Neural cell (in vitro differentiated cells): ENCODE results near the gene OAS3. TPM values are rescaled to one million over a fixed set of nuclear protein-coding genes. Genes with fewer than 3 reads are reported as not detected.

Experiments used
- H2AFZ ChIP-seq: fragments of 200-600, 300-800 bp; sonication (generic), shearing (Covaris generic); 2 replicates; pipeline ENCODE4 v1.6.0; 2014; ENCODE audit warnings: low read depth, mild to moderate bottlenecking, antibody characterized with exemption, low read length, moderate library complexity
- H3F3A ChIP-seq: fragments of 200-600 bp; shearing (Covaris generic); 2 replicates; pipeline ENCODE4 v1.6.1; 2016; ENCODE audit warnings: mild to moderate bottlenecking, moderate library complexity, mixed read lengths, antibody characterized with exemption, low read length; ENCODE audit not compliant: insufficient read depth, poor library complexity, severe bottlenecking
- H3K27ac ChIP-seq: fragments of 200-600, 300-800 bp; sonication (generic), shearing (Covaris generic); 2 replicates; pipeline ENCODE4 v1.5.1; 2014; ENCODE audit warnings: mild to moderate bottlenecking, low read length, moderate library complexity
- H3K27me3 ChIP-seq: fragments of 300-800, 200-600 bp; sonication (generic), shearing (Covaris generic); 2 replicates; pipeline ENCODE4 v1.6.0; 2014; ENCODE audit warnings: mild to moderate bottlenecking, low read depth, low read length, moderate library complexity; ENCODE audit not compliant: insufficient read depth
- H3K36me3 ChIP-seq: fragments of 300-800, 200-600 bp; sonication (generic), shearing (Covaris generic); 2 replicates; pipeline ENCODE4 v1.5.1; 2014; ENCODE audit warnings: mild to moderate bottlenecking, antibody characterized with exemption, low read length, moderate library complexity; ENCODE audit not compliant: insufficient read depth
- H3K4me2 ChIP-seq: fragments of 300-800, 200-600 bp; sonication (generic), shearing (Covaris generic); 2 replicates; pipeline ENCODE4 v1.6.0; 2014; ENCODE audit warnings: mild to moderate bottlenecking, low read length
- H3K4me3 ChIP-seq: fragments of 300-800, 200-600 bp; sonication (generic), shearing (Covaris generic); 2 replicates; pipeline ENCODE4 v1.5.1; 2014; ENCODE audit warnings: mild to moderate bottlenecking, low read length, moderate library complexity
- H3K79me2 ChIP-seq: fragments of 200-600 bp; shearing (Covaris generic); replicated peaks from 2 replicates; pipeline ENCODE4 v1.6.0; 2014; ENCODE audit warnings: mild to moderate bottlenecking, low read length, moderate library complexity; ENCODE audit not compliant: insufficient read depth
- H3K9ac ChIP-seq: fragments of 300-800, 200-600 bp; sonication (generic), shearing (Covaris generic); 2 replicates; pipeline ENCODE4 v1.6.1; 2016; ENCODE audit warnings: mild to moderate bottlenecking, low read length, mixed read lengths
- H3K9me2 ChIP-seq: fragments of 200-600 bp; shearing (Covaris generic); 2 replicates; pipeline ENCODE4 v1.6.1; 2016; ENCODE audit warnings: mild to moderate bottlenecking, low read length, mixed read lengths; ENCODE audit not compliant: insufficient read depth
- H3K9me3 ChIP-seq: fragments of 200-600, 300-800 bp; sonication (generic), shearing (Covaris generic); 2 replicates; pipeline ENCODE4 v1.6.1; 2016; ENCODE audit warnings: mild to moderate bottlenecking, mixed run types, low read length, moderate library complexity, mixed read lengths
- H4K20me1 ChIP-seq: fragments of 200-600 bp; shearing (Covaris generic); 2 replicates; pipeline ENCODE4 v1.6.1; 2016; ENCODE audit warnings: mild to moderate bottlenecking, mixed run types; ENCODE audit not compliant: insufficient read depth
- EP300 ChIP-seq: fragments of 450-650 bp; conservative IDR thresholded peaks from 2 replicates; pipeline ENCODE4 v1.6.1; 2014; ENCODE audit warnings: antibody characterized with exemption, mild to moderate bottlenecking, moderate library complexity; ENCODE audit not compliant: poor library complexity, severe bottlenecking
- EZH2 ChIP-seq: fragments of 200-600, 300-800 bp; shearing (Covaris generic), sonication (generic); IDR thresholded peaks from 2 replicates; pipeline ENCODE4 v1.6.1; 2014; ENCODE audit warnings: antibody characterized with exemption, low read length, borderline replicate concordance, mild to moderate bottlenecking; ENCODE audit not compliant: insufficient read depth, poor library complexity, severe bottlenecking
- MXI1 ChIP-seq: fragments of 450-650 bp; conservative IDR thresholded peaks from 2 replicates; pipeline ENCODE4 v1.6.1; 2014; ENCODE audit warnings: antibody characterized with exemption, mild to moderate bottlenecking; ENCODE audit not compliant: poor library complexity, severe bottlenecking
- POLR2AphosphoS5 ChIP-seq: IDR thresholded peaks from 2 replicates; pipeline ENCODE4 v1.6.1; 2012
- RAD21 ChIP-seq: fragments of 450-650 bp; conservative IDR thresholded peaks from 2 replicates; pipeline ENCODE4 v1.6.1; 2014; ENCODE audit warnings: antibody characterized with exemption, mild to moderate bottlenecking, moderate library complexity
- SMC3 ChIP-seq: fragments of 450-650 bp; conservative IDR thresholded peaks from 2 replicates; pipeline ENCODE4 v1.6.1; 2014; ENCODE audit warnings: antibody characterized with exemption, mild to moderate bottlenecking, moderate library complexity; ENCODE audit not compliant: poor library complexity
- TAF1 ChIP-seq: IDR thresholded peaks from 2 replicates; pipeline ENCODE4 v1.6.1; 2012; ENCODE audit warnings: low read depth
- polyA plus RNA-seq: library from polyadenylated mRNA; depleted of rRNA; stranded (reverse); fragments of >200 nt; gene quantifications from 2 replicates; pipeline ENCODE4 v1.2.3, GENCODE V29; 2014
- TF ChIP-seq, protein P1 (sequence below): IDR thresholded peaks from 2 replicates; pipeline ENCODE4 v1.6.1; 2012; ENCODE audit warnings: borderline replicate concordance
- TF ChIP-seq, protein P2 (sequence below): fragments of 450-650 bp; IDR thresholded peaks from 2 replicates; pipeline ENCODE4 v1.5.1; 2014; ENCODE audit warnings: antibody characterized with exemption, mild to moderate bottlenecking, moderate library complexity; ENCODE audit not compliant: poor library complexity, severe bottlenecking

Gene OAS3
- polyA plus RNA-seq, 1 donor from 2014 or later, result not detected

DNA sequence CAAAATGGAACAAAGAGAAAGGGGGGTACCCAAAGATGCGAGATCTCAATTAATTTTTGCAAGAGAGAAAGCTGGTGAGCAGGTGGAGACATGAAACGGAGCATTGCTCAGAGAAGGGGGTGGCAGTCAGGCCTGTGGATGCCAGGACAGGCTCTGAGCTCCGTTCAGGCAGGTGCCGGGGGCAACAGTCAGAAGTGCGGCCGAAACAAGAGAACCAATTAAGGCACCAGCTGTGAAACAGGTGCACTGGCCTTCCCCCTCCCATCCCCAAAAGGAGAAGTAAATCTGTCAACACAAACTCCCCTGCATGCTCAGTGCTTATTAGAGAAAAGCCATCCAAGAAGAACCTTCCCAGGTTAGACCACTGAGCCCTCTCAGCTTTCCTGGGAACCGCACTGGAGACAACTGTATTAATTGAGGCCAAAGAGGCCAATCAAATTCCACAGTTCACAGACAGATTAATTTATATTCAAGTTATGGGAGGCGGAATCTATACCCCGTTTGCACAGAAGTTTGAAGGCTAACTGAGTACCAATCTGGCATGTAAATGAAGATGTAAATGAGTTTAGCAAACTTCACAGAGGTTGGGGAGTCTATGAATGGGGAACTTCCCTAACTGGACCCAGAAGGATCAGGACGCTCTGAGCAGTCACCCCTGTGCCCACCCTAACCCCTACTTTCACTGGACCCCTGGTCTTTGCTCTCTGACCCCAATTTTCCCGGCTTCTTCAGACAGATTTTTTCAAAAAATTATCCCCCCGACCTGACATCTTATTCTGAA lies 60.9 kb downstream of the OAS3 start:
- Histone ChIP-seq H3K4me3 (no peak overlapping the region), H3K27ac (no peak overlapping the region), H3K36me3 (no peaks in the 10 kb centered on the region), H3K27me3 (no peaks in the 10 kb centered on the region), H3F3A (no peaks in the 10 kb centered on the region), H2AFZ (no peak overlapping the region), H3K9me2 (no peaks in the 10 kb centered on the region), H3K4me2 (no peak overlapping the region), H3K9me3 (no peaks in the 10 kb centered on the region), H3K79me2 (no peaks in the 10 kb centered on the region), H4K20me1 (no peaks in the 10 kb centered on the region), H3K9ac (no peak overlapping the region)
- TF ChIP-seq, protein P1, sequence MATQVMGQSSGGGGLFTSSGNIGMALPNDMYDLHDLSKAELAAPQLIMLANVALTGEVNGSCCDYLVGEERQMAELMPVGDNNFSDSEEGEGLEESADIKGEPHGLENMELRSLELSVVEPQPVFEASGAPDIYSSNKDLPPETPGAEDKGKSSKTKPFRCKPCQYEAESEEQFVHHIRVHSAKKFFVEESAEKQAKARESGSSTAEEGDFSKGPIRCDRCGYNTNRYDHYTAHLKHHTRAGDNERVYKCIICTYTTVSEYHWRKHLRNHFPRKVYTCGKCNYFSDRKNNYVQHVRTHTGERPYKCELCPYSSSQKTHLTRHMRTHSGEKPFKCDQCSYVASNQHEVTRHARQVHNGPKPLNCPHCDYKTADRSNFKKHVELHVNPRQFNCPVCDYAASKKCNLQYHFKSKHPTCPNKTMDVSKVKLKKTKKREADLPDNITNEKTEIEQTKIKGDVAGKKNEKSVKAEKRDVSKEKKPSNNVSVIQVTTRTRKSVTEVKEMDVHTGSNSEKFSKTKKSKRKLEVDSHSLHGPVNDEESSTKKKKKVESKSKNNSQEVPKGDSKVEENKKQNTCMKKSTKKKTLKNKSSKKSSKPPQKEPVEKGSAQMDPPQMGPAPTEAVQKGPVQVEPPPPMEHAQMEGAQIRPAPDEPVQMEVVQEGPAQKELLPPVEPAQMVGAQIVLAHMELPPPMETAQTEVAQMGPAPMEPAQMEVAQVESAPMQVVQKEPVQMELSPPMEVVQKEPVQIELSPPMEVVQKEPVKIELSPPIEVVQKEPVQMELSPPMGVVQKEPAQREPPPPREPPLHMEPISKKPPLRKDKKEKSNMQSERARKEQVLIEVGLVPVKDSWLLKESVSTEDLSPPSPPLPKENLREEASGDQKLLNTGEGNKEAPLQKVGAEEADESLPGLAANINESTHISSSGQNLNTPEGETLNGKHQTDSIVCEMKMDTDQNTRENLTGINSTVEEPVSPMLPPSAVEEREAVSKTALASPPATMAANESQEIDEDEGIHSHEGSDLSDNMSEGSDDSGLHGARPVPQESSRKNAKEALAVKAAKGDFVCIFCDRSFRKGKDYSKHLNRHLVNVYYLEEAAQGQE, result no peak
- TF ChIP-seq POLR2AphosphoS5 (no peak), TAF1 (no peak), EZH2 (no peak)

DNA sequence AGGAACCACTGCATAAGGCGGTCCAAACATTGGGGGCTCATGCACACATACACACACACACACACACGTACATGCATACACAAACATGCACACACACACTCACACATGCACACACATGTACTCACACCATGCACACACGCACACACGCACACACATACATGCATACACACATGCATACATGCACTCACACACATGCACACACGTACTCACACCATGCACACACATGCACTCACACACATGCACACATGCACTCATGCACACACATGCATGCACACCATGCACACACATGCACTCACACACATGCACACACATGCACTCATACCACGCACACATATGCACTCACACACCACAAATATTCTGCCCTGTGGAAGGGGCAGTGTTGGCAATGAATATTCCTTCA lies 62.2 kb downstream of the OAS3 start:
- Histone ChIP-seq H2AFZ (no peak overlapping the region), H3K27ac (no peak overlapping the region), H3K9me3 (no peaks in the 10 kb centered on the region), H4K20me1 (no peaks in the 10 kb centered on the region), H3K27me3 (no peaks in the 10 kb centered on the region), H3K9ac (no peak overlapping the region), H3K4me2 (no peak overlapping the region), H3K4me3 (no peak overlapping the region), H3K79me2 (no peaks in the 10 kb centered on the region), H3K36me3 (no peaks in the 10 kb centered on the region), H3F3A (no peaks in the 10 kb centered on the region), H3K9me2 (no peaks in the 10 kb centered on the region)
- no peak for TF ChIP-seq TAF1
- no peak for TF ChIP-seq RAD21
- TF ChIP-seq MXI1, result no peak
- no peak for TF ChIP-seq POLR2AphosphoS5
- no peak for TF ChIP-seq SMC3
- TF ChIP-seq EP300, result no peak
- no peak for TF ChIP-seq EZH2
- TF ChIP-seq, protein P1, result no peak
- TF ChIP-seq, protein P2, sequence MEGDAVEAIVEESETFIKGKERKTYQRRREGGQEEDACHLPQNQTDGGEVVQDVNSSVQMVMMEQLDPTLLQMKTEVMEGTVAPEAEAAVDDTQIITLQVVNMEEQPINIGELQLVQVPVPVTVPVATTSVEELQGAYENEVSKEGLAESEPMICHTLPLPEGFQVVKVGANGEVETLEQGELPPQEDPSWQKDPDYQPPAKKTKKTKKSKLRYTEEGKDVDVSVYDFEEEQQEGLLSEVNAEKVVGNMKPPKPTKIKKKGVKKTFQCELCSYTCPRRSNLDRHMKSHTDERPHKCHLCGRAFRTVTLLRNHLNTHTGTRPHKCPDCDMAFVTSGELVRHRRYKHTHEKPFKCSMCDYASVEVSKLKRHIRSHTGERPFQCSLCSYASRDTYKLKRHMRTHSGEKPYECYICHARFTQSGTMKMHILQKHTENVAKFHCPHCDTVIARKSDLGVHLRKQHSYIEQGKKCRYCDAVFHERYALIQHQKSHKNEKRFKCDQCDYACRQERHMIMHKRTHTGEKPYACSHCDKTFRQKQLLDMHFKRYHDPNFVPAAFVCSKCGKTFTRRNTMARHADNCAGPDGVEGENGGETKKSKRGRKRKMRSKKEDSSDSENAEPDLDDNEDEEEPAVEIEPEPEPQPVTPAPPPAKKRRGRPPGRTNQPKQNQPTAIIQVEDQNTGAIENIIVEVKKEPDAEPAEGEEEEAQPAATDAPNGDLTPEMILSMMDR, result no peak
